Activated CD4-positive, alpha-beta T cell treated with anti-CD3 and anti-CD28 coated beads, Interleukin-2, Interleukin-4, amounts not matched to agents 100 ng/mL and 50 ng/mL, durations not matched to agents 16 hours and 8 hours (primary cell): ENCODE measurements around the gene RXFP4.

ENCODE experiments used
- DNase-seq: peaks from one replicate; pipeline ENCODE4 v3.0.0-alpha.2; 2020; ENCODE audit warnings: low spot score

Gene RXFP4

GRCh38 chr1:155960081-155960745, 18.8 kb downstream of the RXFP4 start:
- no peak for DNase-seq

- DNase-seq, result no peak
These were observed 20.5 kb downstream of the RXFP4 start for GRCh38 chr1:155961937-155962336.

GRCh38 chr1:155962599-155963211, 21.3 kb downstream of the RXFP4 start:
- no peak for DNase-seq

- DNase-seq, result no peak
These were observed 22.8 kb downstream of the RXFP4 start for GRCh38 chr1:155964193-155964592.

- DNase-seq, result no peak
These were observed 24.7 kb downstream of the RXFP4 start for GRCh38 chr1:155966135-155966534.

GRCh38 chr1:155966750-155967149, 25.3 kb downstream of the RXFP4 start:
- no peak for DNase-seq

DNA sequence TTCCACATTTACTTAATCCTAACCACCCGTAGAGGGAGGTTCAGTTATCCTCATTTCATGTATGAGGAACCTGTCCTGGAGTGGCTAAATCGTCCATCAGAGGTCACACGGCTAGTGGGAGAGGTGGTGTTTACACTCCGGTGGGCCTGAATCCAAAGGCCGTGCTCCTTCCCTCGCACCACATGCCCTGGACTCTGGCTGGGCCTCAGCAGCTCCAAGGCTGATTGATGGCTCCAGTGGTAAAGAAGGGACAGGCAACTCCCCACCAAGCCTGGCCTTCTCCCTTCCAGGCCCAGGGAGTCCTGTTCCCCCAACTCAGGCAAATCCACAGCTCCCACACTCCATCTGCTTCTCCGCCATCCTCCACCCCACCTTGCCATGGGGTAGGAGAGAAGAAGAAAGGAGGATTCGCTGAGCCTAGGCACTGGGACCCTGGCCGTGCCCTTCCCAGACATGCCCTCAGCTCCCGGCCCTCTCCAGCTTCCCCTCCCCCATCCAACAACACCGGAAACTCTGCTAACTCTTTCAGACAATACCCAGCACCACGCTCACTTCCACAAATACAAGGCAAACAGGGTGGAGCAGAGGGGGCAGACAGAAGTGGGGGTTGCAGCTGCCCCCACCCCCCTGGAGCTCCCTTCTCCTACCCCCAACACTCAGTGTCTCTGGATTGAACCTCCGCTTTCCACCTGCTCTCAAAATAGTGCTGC, 26.1 kb downstream of the RXFP4 start:
- DNase-seq, result no peak

GRCh38 chr1:155968051-155968400, 26.6 kb downstream of the RXFP4 start:
- no peak for DNase-seq

GRCh38 chr1:155968670-155969069, 27.2 kb downstream of the RXFP4 start:
- no peak for DNase-seq

DNA sequence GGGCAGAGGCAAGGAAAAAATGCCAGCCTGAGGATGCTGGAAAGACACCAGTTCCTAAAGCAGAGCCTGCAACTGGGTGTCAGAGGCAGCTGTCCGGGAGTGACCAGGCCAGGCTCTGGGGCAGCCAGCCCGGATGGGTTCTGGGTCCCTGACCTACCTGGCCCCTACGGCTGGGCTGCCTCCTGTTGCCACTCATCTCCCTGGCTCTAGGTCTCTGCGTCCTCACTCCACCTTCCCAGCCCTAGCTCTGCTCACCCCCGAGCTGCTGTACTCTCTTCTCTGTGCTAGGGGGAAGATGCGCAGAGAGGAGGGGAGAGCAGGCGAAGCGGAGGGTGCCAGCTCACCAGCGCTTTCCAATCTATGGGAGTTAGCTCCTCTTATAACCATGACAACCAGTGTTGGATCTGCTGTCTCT, 27.9 kb downstream of the RXFP4 start:
- no peak for DNase-seq

- DNase-seq, result no peak
These were observed 29.2 kb downstream of the RXFP4 start for GRCh38 chr1:155970531-155971167.

- DNase-seq, result no peak
These were observed 30.7 kb downstream of the RXFP4 start for GRCh38 chr1:155971910-155972809.

DNA sequence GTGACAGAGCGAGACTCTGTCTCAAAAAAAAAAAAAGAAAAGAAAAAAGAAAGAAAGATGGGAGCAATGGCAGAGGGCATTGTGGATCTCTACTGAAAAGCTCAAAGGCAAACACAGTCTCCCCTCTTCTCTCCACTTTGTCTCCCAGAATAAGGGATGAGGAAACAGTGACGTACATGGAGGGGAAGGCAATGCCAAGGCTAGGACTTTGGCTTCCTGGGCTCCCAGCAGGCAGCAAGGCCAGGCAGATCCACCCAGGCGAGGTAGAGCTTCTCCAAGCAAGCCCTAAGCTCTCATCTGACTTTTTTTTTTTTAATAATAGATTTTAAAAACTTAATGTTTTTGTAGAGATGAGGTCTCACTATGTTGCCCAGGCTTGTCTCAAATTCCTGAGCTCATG, 32.3 kb downstream of the RXFP4 start:
- no peak for DNase-seq

GRCh38 chr1:155974208-155975115, 33.0 kb downstream of the RXFP4 start:
- DNase-seq, result no peak

- no peak for DNase-seq
These were observed 34.1 kb downstream of the RXFP4 start for GRCh38 chr1:155975375-155976061.

GRCh38 chr1:155976062-155976912, 34.8 kb downstream of the RXFP4 start:
- no peak for DNase-seq

- no peak for DNase-seq
These were observed 35.7 kb downstream of the RXFP4 start for GRCh38 chr1:155976913-155977689.

DNA sequence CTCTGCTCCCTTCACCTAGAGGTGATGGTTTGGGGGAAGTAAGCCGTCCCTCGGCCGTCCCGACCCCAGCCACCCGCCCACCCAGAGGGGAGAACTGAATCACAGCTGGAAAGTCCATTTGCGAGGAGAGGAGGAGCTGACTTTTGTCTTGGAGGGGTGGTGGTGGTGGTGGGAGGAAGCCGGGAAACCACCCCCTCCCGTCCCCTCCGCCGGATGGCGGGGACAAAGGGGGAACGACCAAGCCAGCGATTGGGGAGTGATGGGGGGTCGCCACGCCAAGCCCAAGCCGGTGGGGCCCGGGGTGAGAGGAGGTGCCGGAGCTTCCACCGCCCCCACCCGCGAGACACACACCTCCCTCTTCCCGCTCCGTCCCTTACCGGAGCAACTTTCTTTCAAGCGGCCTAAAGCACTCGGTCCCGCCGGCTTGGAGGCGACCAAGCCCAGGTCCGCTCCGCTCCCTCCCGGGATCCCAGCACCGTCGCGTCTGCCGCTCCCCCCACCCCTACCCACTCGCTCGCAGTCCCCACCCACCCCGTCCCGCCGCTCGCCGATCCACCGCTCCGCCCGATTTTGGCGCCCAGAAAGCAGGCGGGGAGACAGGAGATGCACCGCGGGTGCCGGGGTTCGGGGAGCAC, 36.4 kb downstream of the RXFP4 start:
- DNase-seq, result no peak
